GM18858 (cell line): ENCODE measurements around the gene CD300LD.
"Not testable (repeated sequence)": the region's sequence is repeated elsewhere in the genome, so short reads cannot be mapped to it uniquely, and the experiment has no call there.

Experiments
- ATAC-seq: cut with Tn5 transposase; IDR thresholded peaks from one replicate; pipeline ENCODE4 v1.9.1; 2021; ENCODE audit not compliant: unreplicated experiment

CD300LD gene

DNA sequence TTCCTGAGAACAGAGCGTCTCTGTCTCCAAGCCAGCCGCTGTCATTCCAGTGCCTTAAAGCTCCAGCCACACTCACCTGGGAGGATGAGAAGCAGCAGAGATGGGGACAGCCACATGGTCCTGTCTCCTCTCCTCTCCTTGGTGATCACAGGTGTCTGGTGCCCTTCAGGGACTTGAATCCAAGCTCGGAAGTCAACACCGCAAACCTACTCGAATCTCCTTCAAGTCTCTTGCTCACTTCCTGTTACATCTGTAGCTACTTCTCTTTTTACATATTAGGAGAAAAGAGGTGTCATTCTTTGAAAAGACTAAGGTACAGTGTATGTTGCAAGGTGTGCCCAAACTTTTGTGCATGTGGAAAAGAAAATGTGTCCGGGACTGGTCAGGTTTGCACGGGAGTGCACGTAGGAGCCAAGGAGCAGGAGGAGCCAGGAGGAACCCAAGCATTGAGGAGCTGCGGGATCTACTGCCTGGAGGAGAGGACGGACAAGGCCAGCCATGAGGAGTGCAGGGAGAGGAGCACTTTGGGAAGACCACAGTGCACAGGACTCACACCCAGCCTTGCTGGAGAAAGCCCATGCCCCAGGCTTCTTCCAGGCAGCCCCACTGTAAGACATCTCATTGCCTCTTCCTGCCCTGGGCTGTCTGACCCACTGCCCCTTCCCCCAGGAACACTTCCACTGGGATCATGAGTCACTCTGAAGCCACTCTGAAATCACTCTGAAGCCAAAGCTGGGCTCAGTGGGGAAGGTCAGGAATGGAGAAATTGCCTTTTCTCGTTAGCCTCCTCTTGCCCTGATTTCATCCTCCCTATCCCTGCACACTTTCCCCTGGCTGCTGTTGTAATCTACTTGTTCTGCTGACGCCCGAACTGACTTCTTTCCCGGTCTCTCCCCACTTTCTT is at the start of gene CD300LD:
TSS of gene CD300LD (minus strand) at position 197 of the 904 bp plus-strand sequence. CDS start at position 116, 81 bp downstream.
- no peak for ATAC-seq

- ATAC-seq: no peak
Measured at GRCh38 chr17:74641224-74641957, 49.3 kb upstream of the CD300LD start.

GRCh38 chr17:74639704-74640151 is 47.6 kb upstream of the CD300LD start:
- no peak for ATAC-seq

- no peak for ATAC-seq
Measured at GRCh38 chr17:74637926-74638325, 45.8 kb upstream of the CD300LD start.

- ATAC-seq: no peak
Measured at GRCh38 chr17:74637265-74637664, 45.2 kb upstream of the CD300LD start.

- ATAC-seq: not testable (repeated sequence)
Measured at GRCh38 chr17:74636541-74637085, 44.5 kb upstream of the CD300LD start.

GRCh38 chr17:74635418-74635817 is 43.3 kb upstream of the CD300LD start:
- ATAC-seq: no peak

- no peak for ATAC-seq
Measured at GRCh38 chr17:74633326-74633725, 41.2 kb upstream of the CD300LD start.

GRCh38 chr17:74632617-74633016 is 40.5 kb upstream of the CD300LD start:
- ATAC-seq: no peak

DNA sequence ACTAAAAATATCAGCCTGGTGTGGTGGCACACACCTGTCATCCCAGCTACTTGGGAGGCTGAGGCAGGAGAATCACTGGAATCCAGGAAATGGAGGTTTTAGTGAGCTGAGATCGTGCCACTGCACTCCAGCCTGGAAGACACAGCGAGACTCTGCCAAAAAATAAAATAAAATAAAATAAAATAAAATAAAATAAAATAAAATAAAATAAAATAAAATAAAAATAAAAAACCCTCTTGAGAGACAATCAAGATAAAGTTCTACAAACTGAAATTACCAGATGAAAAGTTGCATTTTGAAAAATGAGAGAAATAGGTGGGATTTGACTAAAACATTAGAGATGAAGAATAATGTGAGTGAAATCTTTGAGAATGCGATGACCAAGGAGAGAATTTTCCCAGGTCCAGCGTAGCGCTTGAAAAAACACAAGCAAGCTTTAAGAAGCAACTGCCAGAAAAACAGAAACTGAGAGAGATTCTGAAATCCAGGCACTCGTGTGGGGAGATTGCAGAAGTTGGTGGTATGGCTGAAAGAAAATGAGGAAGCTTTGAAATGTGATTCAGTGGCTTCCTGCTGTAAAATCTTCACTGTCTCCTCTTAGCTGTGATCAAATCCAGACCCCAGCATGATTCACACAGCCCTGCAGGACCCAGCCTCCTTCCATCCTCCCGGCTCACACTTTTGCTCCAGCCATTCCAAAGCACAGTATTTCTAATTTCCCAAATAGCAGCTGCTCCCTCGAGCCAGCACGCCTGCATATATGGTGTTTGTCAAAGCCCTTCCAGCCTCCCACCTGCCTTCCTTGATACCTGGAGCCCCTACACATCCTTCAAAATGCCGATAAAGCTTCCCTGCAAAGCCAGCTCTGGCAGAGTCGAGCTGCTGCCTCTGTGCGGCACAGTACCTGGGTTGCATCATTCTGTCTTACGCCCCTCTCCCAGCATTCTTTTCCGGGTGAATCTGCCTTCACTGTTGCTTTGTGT is 39.7 kb upstream of the CD300LD start:
- no peak for ATAC-seq

GRCh38 chr17:74630251-74630650 is 38.2 kb upstream of the CD300LD start:
- not testable (repeated sequence) for ATAC-seq

DNA sequence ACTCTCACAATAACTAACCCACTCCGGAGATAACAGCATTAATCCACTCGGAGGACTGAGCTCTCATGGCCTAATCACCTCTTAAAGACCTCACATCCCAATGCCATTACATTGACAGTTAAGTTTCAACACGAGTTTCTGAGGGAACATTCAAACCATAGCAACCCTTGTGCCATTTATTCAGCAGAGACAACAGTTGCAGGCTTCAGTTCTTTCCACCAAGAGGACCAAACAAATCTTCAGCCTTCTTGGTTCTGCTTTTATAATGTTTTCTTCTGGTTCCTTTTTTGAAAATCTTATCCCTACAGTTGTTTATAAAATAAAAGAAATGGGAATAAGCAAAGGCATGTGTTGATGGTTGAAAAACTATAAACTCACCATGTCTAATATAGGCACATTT is 33.6 kb upstream of the CD300LD start:
- ATAC-seq: no peak

DNA sequence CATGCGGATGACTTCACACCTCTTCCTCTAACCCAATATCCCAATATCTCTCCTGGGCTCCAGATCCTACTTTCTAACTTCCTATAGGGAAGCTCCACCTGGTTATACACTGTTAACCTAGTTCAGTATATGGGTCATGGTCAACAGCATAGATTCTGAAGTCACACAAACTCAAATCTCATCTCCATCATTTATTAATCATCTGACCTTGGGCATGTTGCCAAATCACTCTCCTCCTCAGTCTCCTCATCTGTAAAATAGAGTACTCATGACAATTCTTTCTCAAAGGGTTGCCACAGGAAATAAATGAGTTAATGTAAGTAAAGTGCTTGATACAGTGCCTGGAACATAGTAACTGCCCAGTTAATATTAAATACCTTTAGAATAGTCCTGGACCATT is 32.0 kb upstream of the CD300LD start:
- no peak for ATAC-seq

GRCh38 chr17:74623693-74624093 is 31.6 kb upstream of the CD300LD start, which contains the start of gene CD300E:
Gene CD300E, minus strand, starts transcription at chr17:74623738. Its CDS starts 117 bp downstream, at chr17:74623621.
- no peak for ATAC-seq

DNA sequence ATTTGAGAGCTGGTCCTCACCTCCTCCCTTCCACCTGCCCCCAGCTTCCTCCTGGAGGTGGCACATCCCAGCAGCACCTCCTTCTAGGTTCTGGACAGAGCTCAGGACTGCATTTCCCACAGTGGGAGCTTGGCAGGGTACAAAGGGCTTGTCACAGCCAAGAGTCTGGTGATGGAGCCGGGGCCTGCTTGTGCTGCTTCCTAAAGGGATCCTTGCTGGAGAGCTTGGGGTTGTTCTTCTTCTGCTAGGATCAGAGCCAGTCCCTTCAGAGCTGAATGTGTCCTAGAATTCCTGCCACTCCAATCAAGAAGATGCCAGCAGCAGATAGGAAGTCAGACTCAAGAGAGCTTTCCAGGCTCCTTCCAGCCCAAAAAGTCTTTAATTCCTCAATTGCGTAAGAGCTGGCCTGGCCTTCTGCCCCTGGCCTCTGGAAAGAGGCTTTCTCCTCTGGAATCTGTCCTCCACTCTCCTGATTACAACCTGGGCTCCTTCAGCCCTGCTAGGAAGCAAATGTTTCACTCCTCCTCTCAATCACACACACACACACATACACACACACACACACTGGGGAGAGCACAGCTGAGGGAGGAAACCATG is 27.1 kb upstream of the CD300LD start:
- ATAC-seq: no peak

DNA sequence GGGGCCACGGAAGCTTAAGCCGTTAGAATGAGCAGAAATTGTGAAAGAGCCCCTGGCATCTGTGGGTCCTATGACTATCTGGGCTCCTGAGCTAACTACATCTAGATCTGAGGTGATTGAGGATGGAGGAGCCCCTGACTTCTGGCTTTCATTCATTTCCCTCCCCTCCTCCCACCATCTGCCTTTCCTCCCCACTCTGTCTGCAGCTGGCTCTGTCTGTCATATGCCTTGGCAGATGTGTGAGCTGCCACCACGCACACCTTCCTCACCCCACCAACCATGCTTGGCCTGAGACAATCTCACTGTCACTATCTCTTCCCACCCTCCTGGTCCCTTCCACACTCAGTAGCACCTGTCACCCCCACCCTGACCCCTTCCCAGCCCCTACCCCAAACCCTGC is 26.4 kb upstream of the CD300LD start:
- no peak for ATAC-seq

GRCh38 chr17:74616696-74617095 is 24.6 kb upstream of the CD300LD start:
- no peak for ATAC-seq

DNA sequence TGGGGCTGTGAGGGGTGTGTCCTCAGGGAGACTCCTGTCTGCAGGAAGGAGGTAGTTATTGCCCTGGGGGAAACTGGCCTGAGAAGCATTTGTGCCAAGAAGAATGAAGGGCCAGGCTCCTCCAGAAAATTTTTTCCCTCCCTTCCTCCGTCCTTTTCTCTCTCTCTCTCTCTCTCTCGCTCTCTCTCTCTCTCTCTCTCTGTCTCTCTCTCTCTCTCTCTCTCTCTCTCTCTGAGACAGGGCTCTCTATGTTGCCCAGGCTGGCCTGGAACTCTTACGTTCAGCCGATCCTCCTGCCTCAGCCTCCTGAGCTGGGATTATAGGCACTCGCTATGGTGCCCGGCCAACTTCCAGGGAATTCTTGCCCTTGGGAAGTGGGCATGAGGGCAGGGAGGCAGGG is 20.0 kb upstream of the CD300LD start:
- ATAC-seq: no peak

- no peak for ATAC-seq
Measured at GRCh38 chr17:74610108-74610507, 18.0 kb upstream of the CD300LD start.

- no peak for ATAC-seq
Measured at GRCh38 chr17:74608511-74608910, 16.4 kb upstream of the CD300LD start.
